ENCODE measurements around the gene SELP. TPM values are rescaled to one million over a fixed set of nuclear protein-coding genes. Genes with fewer than 3 reads are reported as not detected.

The SELP gene
- total and polyA plus RNA-seq, 2 of the 13 experiments (the other 11 are each of a cell fraction or from before 2014, with no cell fraction given) = 0.11 TPM; not detected in 1

DNA sequence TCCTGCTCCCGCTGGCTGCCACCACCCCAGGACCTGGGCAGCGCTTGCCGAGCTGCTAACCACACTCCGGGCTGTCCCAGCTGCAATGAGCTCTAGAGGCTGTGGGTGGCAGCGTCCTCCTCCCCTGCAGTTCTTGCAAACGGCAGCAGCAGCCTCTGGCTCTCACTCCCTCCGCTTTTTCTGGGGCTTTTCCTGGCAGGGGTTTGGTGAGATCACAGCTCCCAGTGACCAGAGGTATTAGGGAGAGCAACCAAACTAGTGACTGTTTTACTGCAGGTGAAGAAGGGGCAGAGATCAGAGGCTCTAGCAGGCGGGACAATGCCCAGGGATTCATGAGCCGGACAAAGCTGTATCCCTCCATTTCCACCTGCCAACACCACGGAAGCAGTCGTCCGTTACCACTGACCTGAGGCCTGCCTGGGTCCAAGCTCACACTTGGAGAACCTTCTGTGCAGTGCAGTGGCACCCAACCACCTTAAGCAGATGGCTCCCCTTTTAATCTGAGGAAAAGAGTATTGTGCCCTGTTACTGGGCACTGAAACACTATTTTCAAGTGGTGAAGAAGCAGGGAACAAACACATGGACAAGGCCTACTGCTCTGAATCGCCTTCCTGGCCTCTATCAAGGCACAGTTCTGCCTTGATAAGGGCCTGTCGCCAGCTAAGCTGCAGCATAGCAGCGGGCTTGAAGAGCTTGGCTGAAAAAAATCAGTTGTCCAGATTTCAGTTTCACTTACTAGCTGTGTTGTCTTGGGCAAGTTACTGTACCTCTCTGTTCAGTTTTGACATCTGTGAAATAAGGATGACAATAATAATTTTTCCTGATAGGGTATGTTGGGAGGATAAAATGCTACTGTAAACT lies 43.3 kb downstream of the SELP start, which contains the start of gene F5 (continued):
- TF ChIP-seq ZNF136 (CRISPR knock-in tag; IDR thresholded peaks at IDR 0.05; ENCODE audit: low read depth) (no peak), TMF1 (CRISPR knock-in tag; IDR thresholded peaks at IDR 0.05; ENCODE audit: low read depth) (no peak), ZNF782 (CRISPR knock-in tag; IDR thresholded peaks at IDR 0.05; ENCODE audit: borderline replicate concordance) (no peak), EZH2 (conservative IDR thresholded peaks at IDR 0.05; ENCODE audit: low read depth, low read length) (no peak), ZBTB20 (CRISPR knock-in tag; IDR thresholded peaks at IDR 0.05; ENCODE audit: borderline replicate concordance, low read depth) (peak; percentile 86; the same call in 1 of the 2 replicates), MEIS1 (CRISPR knock-in tag; IDR thresholded peaks at IDR 0.05; ENCODE audit: borderline replicate concordance) (no peak), ESRRA (CRISPR knock-in tag; IDR thresholded peaks at IDR 0.05; ENCODE audit: low read depth) (no peak), GABPB1 (CRISPR knock-in tag; IDR thresholded peaks at IDR 0.05) (peak; percentile 62), JUNB (CRISPR knock-in tag; IDR thresholded peaks at IDR 0.05; ENCODE audit: borderline replicate concordance) (peak; percentile 36; the same call in 1 of the 2 replicates), TCF7L2 (IDR thresholded peaks at IDR 0.05; ENCODE audit: low read depth, low read length) (no peak), BORCS8-MEF2B (CRISPR knock-in tag; IDR thresholded peaks at IDR 0.05) (no peak)
- TF ChIP-seq, protein P1, sequence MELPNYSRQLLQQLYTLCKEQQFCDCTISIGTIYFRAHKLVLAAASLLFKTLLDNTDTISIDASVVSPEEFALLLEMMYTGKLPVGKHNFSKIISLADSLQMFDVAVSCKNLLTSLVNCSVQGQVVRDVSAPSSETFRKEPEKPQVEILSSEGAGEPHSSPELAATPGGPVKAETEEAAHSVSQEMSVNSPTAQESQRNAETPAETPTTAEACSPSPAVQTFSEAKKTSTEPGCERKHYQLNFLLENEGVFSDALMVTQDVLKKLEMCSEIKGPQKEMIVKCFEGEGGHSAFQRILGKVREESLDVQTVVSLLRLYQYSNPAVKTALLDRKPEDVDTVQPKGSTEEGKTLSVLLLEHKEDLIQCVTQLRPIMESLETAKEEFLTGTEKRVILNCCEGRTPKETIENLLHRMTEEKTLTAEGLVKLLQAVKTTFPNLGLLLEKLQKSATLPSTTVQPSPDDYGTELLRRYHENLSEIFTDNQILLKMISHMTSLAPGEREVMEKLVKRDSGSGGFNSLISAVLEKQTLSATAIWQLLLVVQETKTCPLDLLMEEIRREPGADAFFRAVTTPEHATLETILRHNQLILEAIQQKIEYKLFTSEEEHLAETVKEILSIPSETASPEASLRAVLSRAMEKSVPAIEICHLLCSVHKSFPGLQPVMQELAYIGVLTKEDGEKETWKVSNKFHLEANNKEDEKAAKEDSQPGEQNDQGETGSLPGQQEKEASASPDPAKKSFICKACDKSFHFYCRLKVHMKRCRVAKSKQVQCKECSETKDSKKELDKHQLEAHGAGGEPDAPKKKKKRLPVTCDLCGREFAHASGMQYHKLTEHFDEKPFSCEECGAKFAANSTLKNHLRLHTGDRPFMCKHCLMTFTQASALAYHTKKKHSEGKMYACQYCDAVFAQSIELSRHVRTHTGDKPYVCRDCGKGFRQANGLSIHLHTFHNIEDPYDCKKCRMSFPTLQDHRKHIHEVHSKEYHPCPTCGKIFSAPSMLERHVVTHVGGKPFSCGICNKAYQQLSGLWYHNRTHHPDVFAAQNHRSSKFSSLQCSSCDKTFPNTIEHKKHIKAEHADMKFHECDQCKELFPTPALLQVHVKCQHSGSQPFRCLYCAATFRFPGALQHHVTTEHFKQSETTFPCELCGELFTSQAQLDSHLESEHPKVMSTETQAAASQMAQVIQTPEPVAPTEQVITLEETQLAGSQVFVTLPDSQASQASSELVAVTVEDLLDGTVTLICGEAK (IDR thresholded peaks at IDR 0.05) = no peak
- TF ChIP-seq, protein P1 (CRISPR knock-in tag; IDR thresholded peaks at IDR 0.05) = peak; percentile 80; the same call in 1 of the 2 replicates
- TF ChIP-seq, protein P2, sequence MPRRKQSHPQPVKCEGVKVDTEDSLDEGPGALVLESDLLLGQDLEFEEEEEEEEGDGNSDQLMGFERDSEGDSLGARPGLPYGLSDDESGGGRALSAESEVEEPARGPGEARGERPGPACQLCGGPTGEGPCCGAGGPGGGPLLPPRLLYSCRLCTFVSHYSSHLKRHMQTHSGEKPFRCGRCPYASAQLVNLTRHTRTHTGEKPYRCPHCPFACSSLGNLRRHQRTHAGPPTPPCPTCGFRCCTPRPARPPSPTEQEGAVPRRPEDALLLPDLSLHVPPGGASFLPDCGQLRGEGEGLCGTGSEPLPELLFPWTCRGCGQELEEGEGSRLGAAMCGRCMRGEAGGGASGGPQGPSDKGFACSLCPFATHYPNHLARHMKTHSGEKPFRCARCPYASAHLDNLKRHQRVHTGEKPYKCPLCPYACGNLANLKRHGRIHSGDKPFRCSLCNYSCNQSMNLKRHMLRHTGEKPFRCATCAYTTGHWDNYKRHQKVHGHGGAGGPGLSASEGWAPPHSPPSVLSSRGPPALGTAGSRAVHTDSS (CRISPR knock-in tag; conservative IDR thresholded peaks at IDR 0.05) = no peak
- TF ChIP-seq, protein P3, sequence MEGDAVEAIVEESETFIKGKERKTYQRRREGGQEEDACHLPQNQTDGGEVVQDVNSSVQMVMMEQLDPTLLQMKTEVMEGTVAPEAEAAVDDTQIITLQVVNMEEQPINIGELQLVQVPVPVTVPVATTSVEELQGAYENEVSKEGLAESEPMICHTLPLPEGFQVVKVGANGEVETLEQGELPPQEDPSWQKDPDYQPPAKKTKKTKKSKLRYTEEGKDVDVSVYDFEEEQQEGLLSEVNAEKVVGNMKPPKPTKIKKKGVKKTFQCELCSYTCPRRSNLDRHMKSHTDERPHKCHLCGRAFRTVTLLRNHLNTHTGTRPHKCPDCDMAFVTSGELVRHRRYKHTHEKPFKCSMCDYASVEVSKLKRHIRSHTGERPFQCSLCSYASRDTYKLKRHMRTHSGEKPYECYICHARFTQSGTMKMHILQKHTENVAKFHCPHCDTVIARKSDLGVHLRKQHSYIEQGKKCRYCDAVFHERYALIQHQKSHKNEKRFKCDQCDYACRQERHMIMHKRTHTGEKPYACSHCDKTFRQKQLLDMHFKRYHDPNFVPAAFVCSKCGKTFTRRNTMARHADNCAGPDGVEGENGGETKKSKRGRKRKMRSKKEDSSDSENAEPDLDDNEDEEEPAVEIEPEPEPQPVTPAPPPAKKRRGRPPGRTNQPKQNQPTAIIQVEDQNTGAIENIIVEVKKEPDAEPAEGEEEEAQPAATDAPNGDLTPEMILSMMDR (CRISPR knock-in tag; IDR thresholded peaks at IDR 0.05) = peak; percentile 90

Measured in HepG2 (cell line).